SK-N-SH (cell line): Measurements from ENCODE around the gene UNC119.

Experiments
- CTCF ChIP-seq: fragments of 200-600 bp; sonication (generic); IDR thresholded peaks from 2 replicates; pipeline ENCODE4 v1.6.1; 2017; ENCODE audit warnings: antibody characterized with exemption, mild to moderate bottlenecking, moderate library complexity
- EP300 ChIP-seq, 2 experiments: IDR thresholded peaks; 2 replicates each; pipeline versions ENCODE4 v1.4.0 to v1.6.1; 2012; ENCODE audit warnings: borderline replicate concordance in 1 of 2, low read depth in 1 of 2, low read length in 1 of 2
- FOSL2 ChIP-seq: IDR thresholded peaks from 2 replicates; pipeline ENCODE4 v1.4.0; 2012; ENCODE audit warnings: low read depth, mild to moderate bottlenecking, moderate library complexity, borderline replicate concordance
- MAX ChIP-seq: IDR thresholded peaks from 2 replicates; pipeline ENCODE4 v1.4.0; 2012; ENCODE audit warnings: low read depth
- NFIC ChIP-seq: IDR thresholded peaks from 2 replicates; pipeline ENCODE4 v1.4.0; 2012; ENCODE audit warnings: borderline replicate concordance
- POLR2AphosphoS5 ChIP-seq: IDR thresholded peaks from 2 replicates; pipeline ENCODE4 v1.6.1; 2012; ENCODE audit warnings: low read depth, low read length
- RAD21 ChIP-seq: IDR thresholded peaks from 2 replicates; pipeline ENCODE4 v1.6.1; 2012; ENCODE audit warnings: mild to moderate bottlenecking, low read length
- REST ChIP-seq: IDR thresholded peaks from 2 replicates; pipeline ENCODE4 v1.6.1; 2012; ENCODE audit warnings: mild to moderate bottlenecking, low read depth, low read length, moderate library complexity
- SMC3 ChIP-seq: IDR thresholded peaks from 2 replicates; pipeline ENCODE4 v1.6.1; 2012; ENCODE audit warnings: low read depth, low read length, improper control_type of control experiment

GRCh38 chr17:28528327-28529012 lies 24.0 kb downstream of the UNC119 start:
- TF ChIP-seq POLR2AphosphoS5 (no peak), RAD21 (no peak), CTCF (no peak), REST (no peak), SMC3 (no peak), MAX (no peak), EP300 (IDR thresholded peaks at IDR 0.05; ENCODE audit: borderline replicate concordance in 1 of 2, low read depth in 1 of 2, low read length in 1 of 2) (no peak), FOSL2 (no peak), NFIC (no peak)
